Common myeloid progenitor, CD34-positive (primary cell): Measurements from ENCODE around the gene ANTXR2.
A peak's percentile ranks its signal among the peaks of the same experiment; 100 is the strongest.
"Not testable (repeated sequence)": the region's sequence is repeated elsewhere in the genome, so short reads cannot be mapped to it uniquely, and the experiment has no call there.

Source experiments
- CTCF ChIA-PET: fragments of 350-600 bp; sonication (Branson Sonifier 250); formaldehyde crosslinking; loops from one replicate; lab custom pipeline; 2021; ENCODE audit warnings: antibody characterized with exemption; lab: Charles Lee
- POLR2A ChIA-PET: fragments of 350-600 bp; sonication (Branson Sonifier 250); formaldehyde crosslinking; loops from one replicate; lab custom pipeline; 2021; ENCODE audit warnings: antibody characterized with exemption; lab: Charles Lee
- DNase-seq, 3 donors: peaks; one replicate each; pipeline versions ENCODE4 v3.0.0 to v3.0.0-alpha.2; 2013
- H3K27ac ChIP-seq, 2 experiments: 1 replicate in 1 of 2; 2 replicates in 1 of 2; pipeline ENCODE4 v1.7.0; 2013; ENCODE audit warnings: inconsistent platforms in 2 of 2, low read length in 2 of 2, mild to moderate bottlenecking in 2 of 2, low read depth in 1 of 2, moderate library complexity in 1 of 2; ENCODE audit not compliant: severe bottlenecking in 2 of 2, insufficient read depth in 1 of 2, poor library complexity in 1 of 2
- H3K27me3 ChIP-seq, 5 experiments: replicated peaks in 2 of 5; 1 replicate in 3 of 5; 2 replicates in 2 of 5; pipeline versions ENCODE4 v1.6.1 to v1.7.0; 2013; ENCODE audit warnings: low read length in 4 of 5, mild to moderate bottlenecking in 2 of 5, moderate library complexity in 2 of 5, inconsistent platforms in 1 of 5; ENCODE audit not compliant: insufficient read depth in 5 of 5, control insufficient read depth in 4 of 5
- H3K36me3 ChIP-seq, 4 experiments: 1 replicate in 2 of 4; 2 replicates in 2 of 4; pipeline versions ENCODE4 v1.6.1 to v1.7.0; 2013; ENCODE audit warnings: low read length in 3 of 4, control low read depth in 1 of 4, mild to moderate bottlenecking in 1 of 4; ENCODE audit not compliant: control insufficient read depth in 4 of 4, insufficient read depth in 4 of 4
- H3K4me1 ChIP-seq, 4 experiments: 1 replicate in 3 of 4; 2 replicates in 1 of 4; pipeline versions ENCODE4 v1.6.1 to v1.7.1; 2013; ENCODE audit warnings: low read length in 3 of 4, mild to moderate bottlenecking in 3 of 4, control low read depth in 1 of 4, inconsistent platforms in 1 of 4, moderate library complexity in 1 of 4; ENCODE audit not compliant: control insufficient read depth in 4 of 4, insufficient read depth in 4 of 4; ENCODE audit errors: control extremely low read depth in 1 of 4
- H3K4me3 ChIP-seq, 7 experiments: 1 replicate in 4 of 7; 2 replicates in 3 of 7; pipeline versions ENCODE4 v1.5.1 to v1.7.0; 2013; ENCODE audit warnings: mild to moderate bottlenecking in 7 of 7, low read length in 6 of 7, moderate library complexity in 6 of 7, inconsistent platforms in 2 of 7, low read depth in 2 of 7, control low read depth in 1 of 7; ENCODE audit not compliant: insufficient read depth in 4 of 7, control insufficient read depth in 1 of 7; ENCODE audit errors: extremely low read depth in 1 of 7
- H3K9me3 ChIP-seq, 5 experiments: 1 replicate in 4 of 5; 2 replicates in 1 of 5; pipeline versions ENCODE4 v1.6.1 to v1.7.1; 2013; ENCODE audit warnings: low read length in 4 of 5, mild to moderate bottlenecking in 2 of 5, inconsistent platforms in 1 of 5, low read depth in 1 of 5, moderate library complexity in 1 of 5; ENCODE audit not compliant: control insufficient read depth in 4 of 5, insufficient read depth in 2 of 5; ENCODE audit errors: control extremely low read depth in 1 of 5
- WGBS: methylation state at CpG from one replicate; pipeline ENCODE4 v1.1.5; 2013; ENCODE audit not compliant: insufficient coverage; 5-methylcytosine and 5-hydroxymethylcytosine counted together

Gene ANTXR2

GRCh38 chr4:79993476-79993875 is 79.6 kb downstream of the ANTXR2 start:
- Histone ChIP-seq H3K4me1 (peaks cover 0 to 16% (median 9%) of the 10 kb centered on the region in 4 experiments), H3K9me3 (peaks cover 0 to 20% (median 0%) of the 10 kb centered on the region in 5 experiments), H3K4me3 (no peak overlapping the region), H3K36me3 (peaks cover 0 to 33% (median 2%) of the 10 kb centered on the region in 4 experiments), H3K27me3 (no peaks in the 10 kb centered on the region), H3K27ac (no peak overlapping the region)
- DNase-seq: no peak
- WGBS: 79% methylated on average over 2 of the region's 2 CpGs
- ChIA-PET CTCF (no interaction called here), POLR2A (no interaction called here)

DNA sequence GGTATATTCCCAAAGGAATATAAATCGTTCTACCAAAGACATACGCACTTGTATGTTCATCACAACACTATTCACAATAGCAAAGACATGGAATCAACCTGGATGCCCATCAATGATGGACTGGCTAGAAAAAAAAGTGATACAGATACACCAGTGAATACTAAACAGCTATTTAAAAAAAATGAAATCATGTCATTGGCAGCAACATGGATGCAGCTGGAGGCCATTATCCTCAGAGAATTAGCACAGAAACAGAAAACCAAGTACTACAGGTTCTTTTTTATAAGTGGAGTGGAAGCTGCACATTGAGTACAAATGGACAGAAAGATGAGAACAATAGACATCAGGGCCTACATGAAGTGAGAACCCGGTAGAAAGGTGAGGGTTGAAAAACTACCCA is 81.4 kb downstream of the ANTXR2 start:
- no peaks in the 10 kb centered on the region for H3K27me3 ChIP-seq
- H3K36me3 ChIP-seq: peaks cover 0 to 36% (median 2%) of the 10 kb centered on the region in 4 experiments
- peaks cover 0 to 21% (median 0%) of the 10 kb centered on the region in 5 experiments for H3K9me3 ChIP-seq
- no CpG with 5 or more reads among the region's 3 CpGs for whole genome bisulfite sequencing
- ChIA-PET CTCF (no interaction called here), POLR2A (no interaction called here)
- no peak overlapping the region for H3K27ac ChIP-seq
- DNase-seq: no peak
- no peaks in the 10 kb centered on the region for H3K4me1 ChIP-seq
- H3K4me3 ChIP-seq: no peak overlapping the region

DNA sequence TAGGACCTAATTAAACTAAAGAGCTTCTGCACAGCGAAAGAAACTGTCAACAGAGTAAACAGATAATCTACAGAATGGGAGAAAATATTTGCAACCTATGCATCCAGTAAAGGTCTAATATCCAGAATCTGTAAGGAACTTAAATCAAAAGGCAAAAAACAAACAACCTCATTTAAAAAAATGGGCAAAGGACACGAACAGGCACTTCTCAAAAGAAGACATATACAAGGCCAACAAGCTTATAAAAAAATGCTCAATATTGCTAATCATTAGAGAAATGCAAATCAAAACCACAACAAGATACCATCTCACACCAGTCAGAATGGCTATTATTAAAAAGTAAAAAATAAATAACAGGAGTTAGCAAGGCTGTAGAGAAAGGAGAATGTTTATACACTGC is 81.9 kb downstream of the ANTXR2 start:
- H3K4me3 ChIP-seq, POLR2A ChIA-PET, H3K27me3 ChIP-seq, H3K4me1 ChIP-seq, H3K27ac ChIP-seq, CTCF ChIA-PET: not testable (repeated sequence)
- peaks cover 0 to 21% (median 0%) of the 10 kb centered on the region in 5 experiments for H3K9me3 ChIP-seq
- H3K36me3 ChIP-seq: peaks cover 0 to 33% (median 2%) of the 10 kb centered on the region in 4 experiments
- DNase-seq: peak in 1 of 3 donors; percentile 26
- no CpG with 5 or more reads among the region's 2 CpGs for WGBS

- Histone ChIP-seq H3K27ac (no peak overlapping the region), H3K9me3 (peaks cover 0 to 21% (median 0%) of the 10 kb centered on the region in 5 experiments), H3K4me3 (no peak overlapping the region), H3K4me1 (no peaks in the 10 kb centered on the region), H3K36me3 (peaks cover 6 to 51% (median 10%) of the 10 kb centered on the region in 4 experiments), H3K27me3 (no peaks in the 10 kb centered on the region)
- ChIA-PET CTCF (no interaction called here), POLR2A (no interaction called here)
- DNase-seq: no peak
- no CpG with 5 or more reads among the region's 1 CpG for WGBS
Measured at GRCh38 chr4:79987401-79987800, 85.6 kb downstream of the ANTXR2 start.

GRCh38 chr4:79983431-79983830 is 89.6 kb downstream of the ANTXR2 start:
- 100% methylated on average over 3 of the region's 4 CpGs for WGBS
- CTCF ChIA-PET: no interaction called here
- POLR2A ChIA-PET: no interaction called here

GRCh38 chr4:79982601-79983322 is 90.3 kb downstream of the ANTXR2 start:
- no peaks in the 10 kb centered on the region for H3K4me1 ChIP-seq
- ChIA-PET POLR2A (no interaction called here), CTCF (no interaction called here)
- H3K36me3 ChIP-seq: peaks cover 17 to 53% (median 20%) of the 10 kb centered on the region in 4 experiments
- no peaks in the 10 kb centered on the region for H3K27me3 ChIP-seq
- no peak overlapping the region for H3K4me3 ChIP-seq
- no peak for DNase-seq
- no peak overlapping the region for H3K27ac ChIP-seq
- WGBS: no CpG with 5 or more reads among the region's 1 CpG
- peaks cover 0 to 2% (median 0%) of the 10 kb centered on the region in 5 experiments for H3K9me3 ChIP-seq

More at GRCh38 chr4:79983431-79983830, 89.6 kb downstream of the ANTXR2 start:
- Histone ChIP-seq H3K27me3 (no peaks in the 10 kb centered on the region), H3K27ac (no peak overlapping the region), H3K4me3 (no peak overlapping the region), H3K4me1 (no peaks in the 10 kb centered on the region), H3K36me3 (peaks cover 12 to 47% (median 17%) of the 10 kb centered on the region in 4 experiments), H3K9me3 (peaks cover 0 to 2% (median 0%) of the 10 kb centered on the region in 5 experiments)
- no peak for DNase-seq

GRCh38 chr4:79980448-79980847 is 92.6 kb downstream of the ANTXR2 start:
- POLR2A ChIA-PET: no interaction called here

More at GRCh38 chr4:79980448-79980847, 92.6 kb downstream of the ANTXR2 start:
- no peaks in the 10 kb centered on the region for H3K27me3 ChIP-seq
- WGBS: no CpG with 5 or more reads among the region's 2 CpGs
- no peaks in the 10 kb centered on the region for H3K4me1 ChIP-seq
- CTCF ChIA-PET: interaction anchor here (0.8 to 1.1 kb wide), 3 partner anchors 102 to 1028 kb away, joined by 3 to 4 read pairs (median 3); no protein-coding TSS in a partner anchor
- H3K4me3 ChIP-seq: no peak overlapping the region
- H3K9me3 ChIP-seq: peaks cover 0 to 4% (median 0%) of the 10 kb centered on the region in 5 experiments
- H3K36me3 ChIP-seq: peaks cover 15 to 64% (median 35%) of the 10 kb centered on the region in 4 experiments
- no peak for DNase-seq
- H3K27ac ChIP-seq: no peak overlapping the region
